MM.1S (cell line): ENCODE measurements around the gene ASB10.

ENCODE experiments used
- DNase-seq: peaks from one replicate; pipeline ENCODE4 v3.0.0-alpha.2; 2015
- H2AFZ ChIP-seq: fragments of 300-600 bp; sonication (generic); 2 replicates; pipeline ENCODE4 v1.6.0; 2016; ENCODE audit warnings: antibody characterized with exemption, low read length
- H3F3A ChIP-seq: fragments of 300-600 bp; sonication (generic); 2 replicates; pipeline ENCODE4 v1.6.1; 2016; ENCODE audit warnings: mild to moderate bottlenecking, antibody characterized with exemption, low read length, moderate library complexity, mixed read lengths; ENCODE audit not compliant: insufficient read depth
- H3K27ac ChIP-seq: fragments of 300-600 bp; sonication (generic); 2 replicates; pipeline ENCODE4 v1.5.1; 2016; ENCODE audit warnings: mild to moderate bottlenecking, low read length
- H3K27me3 ChIP-seq: fragments of 300-600 bp; sonication (generic); replicated peaks from 2 replicates; pipeline ENCODE4 v1.6.0; 2016; ENCODE audit warnings: low read length; ENCODE audit not compliant: insufficient read depth
- H3K36me3 ChIP-seq: fragments of 300-600 bp; sonication (generic); replicated peaks from 2 replicates; pipeline ENCODE4 v1.6.1; 2016; ENCODE audit warnings: mild to moderate bottlenecking, low read length, mixed read lengths; ENCODE audit not compliant: insufficient read depth
- H3K4me1 ChIP-seq: fragments of 300-600 bp; sonication (generic); 2 replicates; pipeline ENCODE4 v1.6.1; 2016; ENCODE audit warnings: low read length, mixed read lengths
- H3K4me2 ChIP-seq: fragments of 300-600 bp; sonication (generic); 2 replicates; pipeline ENCODE4 v1.6.0; 2016; ENCODE audit warnings: low read depth, low read length
- H3K4me3 ChIP-seq: fragments of 300-600 bp; sonication (generic); 2 replicates; pipeline ENCODE4 v1.5.1; 2016; ENCODE audit warnings: low read length, mixed read lengths
- H3K79me2 ChIP-seq: fragments of 300-600 bp; sonication (generic); 2 replicates; pipeline ENCODE4 v1.6.1; 2016; ENCODE audit warnings: mixed run types, low read length, mixed read lengths
- H3K9ac ChIP-seq: fragments of 300-600 bp; sonication (generic); 2 replicates; pipeline ENCODE4 v1.6.1; 2016; ENCODE audit warnings: low read length, mixed read lengths
- H3K9me2 ChIP-seq: fragments of 300-600 bp; sonication (generic); replicated peaks from 2 replicates; pipeline ENCODE4 v1.6.1; 2016; ENCODE audit warnings: mild to moderate bottlenecking, low read length, mixed read lengths; ENCODE audit not compliant: insufficient read depth
- H3K9me3 ChIP-seq: fragments of 300-600 bp; sonication (generic); replicated peaks from 2 replicates; pipeline ENCODE4 v1.6.1; 2016; ENCODE audit warnings: mild to moderate bottlenecking, low read length, mixed read lengths; ENCODE audit not compliant: insufficient read depth
- H4K20me1 ChIP-seq: fragments of 300-600 bp; sonication (generic); 2 replicates; pipeline ENCODE4 v1.6.1; 2016; ENCODE audit warnings: mild to moderate bottlenecking, low read length, moderate library complexity, mixed read lengths; ENCODE audit not compliant: insufficient read depth
- CTCF ChIP-seq: fragments of 300-600 bp; sonication (generic); IDR thresholded peaks from 2 replicates; pipeline ENCODE4 v1.5.1; 2016; ENCODE audit warnings: antibody characterized with exemption, low read length, mixed read lengths
- EZH2 ChIP-seq: fragments of 300-600 bp; sonication (generic); optimal IDR thresholded peaks from 2 replicates; pipeline ENCODE3; 2017; ENCODE audit warnings: low read depth, mild to moderate bottlenecking, antibody characterized with exemption, low read length, mixed read lengths
- EZH2phosphoT487 ChIP-seq: fragments of 300-600 bp; sonication (generic); IDR thresholded peaks from 2 replicates; pipeline ENCODE4 v1.6.1; 2018; ENCODE audit warnings: antibody characterized with exemption, low read length

The ASB10 gene

GRCh38 chr7:151204383-151205032, 17.5 kb upstream of the ASB10 start:
- Histone ChIP-seq H3K36me3 (no peaks in the 10 kb centered on the region), H3K4me2 (no peak overlapping the region), H3K4me1 (no peaks in the 10 kb centered on the region), H4K20me1 (no peaks in the 10 kb centered on the region), H3K4me3 (no peak overlapping the region), H3F3A (no peaks in the 10 kb centered on the region), H3K9ac (no peak overlapping the region), H3K9me3 (no peaks in the 10 kb centered on the region), H3K27me3 (peaks cover 80% of the 10 kb centered on the region), H3K79me2 (no peaks in the 10 kb centered on the region), H3K9me2 (no peaks in the 10 kb centered on the region), H3K27ac (no peak overlapping the region), H2AFZ (no peak overlapping the region)
- no peak for TF ChIP-seq EZH2phosphoT487
- peak; percentile 61 for TF ChIP-seq EZH2
- 0 out of 2 replicates have a peak, but pooled peaks have one; percentile 10 for TF ChIP-seq CTCF
- DNase-seq: no peak

GRCh38 chr7:151202836-151203235, 15.8 kb upstream of the ASB10 start:
- no peaks in the 10 kb centered on the region for H3F3A ChIP-seq
- peaks cover 97% of the 10 kb centered on the region for H3K27me3 ChIP-seq
- H3K4me2 ChIP-seq: no peak overlapping the region
- H3K4me1 ChIP-seq: no peaks in the 10 kb centered on the region
- no peak overlapping the region for H3K27ac ChIP-seq
- no peaks in the 10 kb centered on the region for H3K9me3 ChIP-seq
- no peak overlapping the region for H3K4me3 ChIP-seq
- H2AFZ ChIP-seq: no peak overlapping the region
- no peak for DNase-seq
- no peaks in the 10 kb centered on the region for H4K20me1 ChIP-seq
- no peaks in the 10 kb centered on the region for H3K9me2 ChIP-seq
- H3K79me2 ChIP-seq: no peaks in the 10 kb centered on the region
- H3K9ac ChIP-seq: no peak overlapping the region
- H3K36me3 ChIP-seq: no peaks in the 10 kb centered on the region
- TF ChIP-seq CTCF (no peak), EZH2phosphoT487 (no peak)

- Histone ChIP-seq H3K4me1 (no peaks in the 10 kb centered on the region), H3K27me3 (peaks cover 100% of the 10 kb centered on the region), H3K9ac (no peak overlapping the region)
Observed at GRCh38 chr7:151201751-151202150, 14.7 kb upstream of the ASB10 start.

More at GRCh38 chr7:151201751-151202150, 14.7 kb upstream of the ASB10 start:
- no peak overlapping the region for H3K4me2 ChIP-seq
- H3K4me3 ChIP-seq: no peak overlapping the region
- H4K20me1 ChIP-seq: no peaks in the 10 kb centered on the region
- TF ChIP-seq CTCF: no peak
- TF ChIP-seq EZH2: no peak
- TF ChIP-seq EZH2phosphoT487: no peak
- no peak overlapping the region for H2AFZ ChIP-seq
- H3K79me2 ChIP-seq: no peaks in the 10 kb centered on the region
- H3K36me3 ChIP-seq: no peaks in the 10 kb centered on the region
- no peaks in the 10 kb centered on the region for H3K9me2 ChIP-seq
- H3K9me3 ChIP-seq: no peaks in the 10 kb centered on the region
- DNase-seq: no peak
- no peak overlapping the region for H3K27ac ChIP-seq
- H3F3A ChIP-seq: no peaks in the 10 kb centered on the region
